Mammary epithelial cell (primary cell): ENCODE measurements around the gene LRRN2.

Source experiments
- CTCF ChIP-seq, 2 donors: IDR thresholded peaks in 1 of 2; conservative IDR thresholded peaks in 1 of 2; 2 replicates each; pipeline ENCODE4 v1.5.1; 2011 to 2012; ENCODE audit warnings: inconsistent platforms in 2 of 2, low read length in 2 of 2, mild to moderate bottlenecking in 2 of 2, control low read depth in 1 of 2, low read depth in 1 of 2; ENCODE audit not compliant: insufficient read depth in 1 of 2; ENCODE audit errors: extremely low read depth in 1 of 2
- EZH2 ChIP-seq: IDR thresholded peaks from 2 replicates; pipeline ENCODE4 v1.6.1; 2012; ENCODE audit warnings: low read length, inconsistent platforms, borderline replicate concordance

- TF ChIP-seq CTCF (conservative IDR thresholded peaks at IDR 0.05 in 1 of 2, IDR thresholded peaks at IDR 0.05 in 1 of 2; ENCODE audit: extremely low read depth in 1 of 2, insufficient read depth in 1 of 2, low read depth in 1 of 2, low read length in 2 of 2) (no peak), EZH2 (no peak)
Observed at GRCh38 chr1:204568576-204569315, 116.8 kb downstream of the LRRN2 start.
